ENCODE data around the gene SEZ6. TPM values are rescaled to one million over a fixed set of nuclear protein-coding genes. Genes with fewer than 3 reads are reported as not detected.
"Not testable (repeated sequence)": the region's sequence is repeated elsewhere in the genome, so short reads cannot be mapped to it uniquely, and the experiment has no call there.

Gene SEZ6
- total RNA-seq, 3 donors from 2014 or later (not counting 1 experiment from before 2014, with no cell fraction given), result 0.33 to 1.4 (median 0.97) TPM

GRCh38 chr17:28937044-28937729, 68.6 kb downstream of the SEZ6 start:
- peaks cover 7% of the 10 kb centered on the region for H3K36me3 ChIP-seq (ENCODE audit: control insufficient read depth, insufficient read depth, low read length)
- intact Hi-C loops (cut with micrococcal nuclease), result no loop called here
- no peaks in the 10 kb centered on the region for H3K9me3 ChIP-seq (ENCODE audit: control insufficient read depth, insufficient read depth, low read length)
- peaks cover 63 to 69% of the 10 kb centered on the region in 2 donors for H3K4me1 Mint-ChIP-seq
- H3K27ac Mint-ChIP-seq, result peak overlapping the region; percentile 77
- TF ChIP-seq CTCF (IDR thresholded peaks at IDR 0.05), result no peak
- peaks cover 9% of the 10 kb centered on the region for H3K4me1 ChIP-seq (ENCODE audit: control insufficient read depth, insufficient read depth, low read length)
- peak overlapping the region; percentile 43 for H3K27ac ChIP-seq (ENCODE audit: low read length)
- H3K36me3 Mint-ChIP-seq, result no peaks in the 10 kb centered on the region
- no peak overlapping the region for H3K4me3 ChIP-seq (ENCODE audit: low read length)
- DNase-seq (no peak), ATAC-seq (peak; percentile 35 to 63 (median 37))
- H3K4me3 Mint-ChIP-seq, result no peak overlapping the region
- H3K27me3 ChIP-seq (ENCODE audit: control insufficient read depth, insufficient read depth, low read length), result no peaks in the 10 kb centered on the region
- no peaks in the 10 kb centered on the region for H3K9me3 Mint-ChIP-seq
- WGBS (ENCODE audit: insufficient coverage), result 69% methylated on average over 4 of the region's 5 CpGs
- H3K27me3 Mint-ChIP-seq (ENCODE audit: low read depth in 2 of 2), result no peaks in the 10 kb centered on the region

GRCh38 chr17:28935744-28936460, 69.9 kb downstream of the SEZ6 start:
- Mint-ChIP-seq H3K9me3 (no peaks in the 10 kb centered on the region), H3K27ac (peak overlapping the region; percentile 77), H3K4me1 (peaks cover 56 to 57% of the 10 kb centered on the region in 2 donors), H3K27me3 (ENCODE audit: low read depth in 2 of 2) (no peaks in the 10 kb centered on the region), H3K36me3 (no peaks in the 10 kb centered on the region), H3K4me3 (no peak overlapping the region)
- no peak for TF ChIP-seq CTCF (IDR thresholded peaks at IDR 0.05)
- no peak for ATAC-seq
- Histone ChIP-seq H3K9me3 (ENCODE audit: control insufficient read depth, insufficient read depth, low read length) (no peaks in the 10 kb centered on the region), H3K27ac (ENCODE audit: low read length) (no peak overlapping the region), H3K4me1 (ENCODE audit: control insufficient read depth, insufficient read depth, low read length) (peaks cover 9% of the 10 kb centered on the region), H3K36me3 (ENCODE audit: control insufficient read depth, insufficient read depth, low read length) (peaks cover 4% of the 10 kb centered on the region), H3K4me3 (ENCODE audit: low read length) (no peak overlapping the region), H3K27me3 (ENCODE audit: control insufficient read depth, insufficient read depth, low read length) (no peaks in the 10 kb centered on the region)
- DNase-seq, result no peak
- WGBS (ENCODE audit: insufficient coverage), result 98% methylated on average over 4 of the region's 8 CpGs
- intact Hi-C loops (cut with micrococcal nuclease), result no loop called here

- H3K27me3 ChIP-seq (ENCODE audit: control insufficient read depth, insufficient read depth, low read length); H3K9me3 ChIP-seq (ENCODE audit: control insufficient read depth, insufficient read depth, low read length); H3K4me1 ChIP-seq (ENCODE audit: control insufficient read depth, insufficient read depth, low read length); ATAC-seq; H3K27ac ChIP-seq (ENCODE audit: low read length); H3K27me3 Mint-ChIP-seq (ENCODE audit: low read depth in 2 of 2); H3K9me3 Mint-ChIP-seq; H3K36me3 ChIP-seq (ENCODE audit: control insufficient read depth, insufficient read depth, low read length); H3K4me3 Mint-ChIP-seq; H3K4me3 ChIP-seq (ENCODE audit: low read length); DNase-seq; intact Hi-C loops (cut with micrococcal nuclease); H3K36me3 Mint-ChIP-seq: not testable (repeated sequence)
- Mint-ChIP-seq H3K27ac (peak overlapping the region in 1 of 2 donors; percentile 56), H3K4me1 (peaks cover 52 to 54% of the 10 kb centered on the region in 2 donors)
- WGBS (ENCODE audit: insufficient coverage), result 99% methylated on average over 8 of the region's 8 CpGs
Measured at GRCh38 chr17:28934508-28934907, 71.3 kb downstream of the SEZ6 start.

- no peak for TF ChIP-seq CTCF (IDR thresholded peaks at IDR 0.05)
- no peak overlapping the region for H3K4me3 Mint-ChIP-seq
- no peaks in the 10 kb centered on the region for H3K36me3 Mint-ChIP-seq
- Histone ChIP-seq H3K4me1 (ENCODE audit: control insufficient read depth, insufficient read depth, low read length) (peaks cover 31% of the 10 kb centered on the region), H3K4me3 (ENCODE audit: low read length) (no peak overlapping the region), H3K9me3 (ENCODE audit: control insufficient read depth, insufficient read depth, low read length) (no peaks in the 10 kb centered on the region), H3K27ac (ENCODE audit: low read length) (no peak overlapping the region), H3K36me3 (ENCODE audit: control insufficient read depth, insufficient read depth, low read length) (peaks cover 3% of the 10 kb centered on the region), H3K27me3 (ENCODE audit: control insufficient read depth, insufficient read depth, low read length) (no peaks in the 10 kb centered on the region)
- DNase-seq, result no peak
- H3K4me1 Mint-ChIP-seq, result peaks cover 49 to 57% of the 10 kb centered on the region in 2 donors
- 96% methylated on average over 2 of the region's 2 CpGs for WGBS (ENCODE audit: insufficient coverage)
- no peak for ATAC-seq
- H3K27me3 Mint-ChIP-seq (ENCODE audit: low read depth in 2 of 2), result no peaks in the 10 kb centered on the region
- H3K9me3 Mint-ChIP-seq, result no peaks in the 10 kb centered on the region
- peak overlapping the region; percentile 85 to 100 for H3K27ac Mint-ChIP-seq
- intact Hi-C loops (cut with micrococcal nuclease), result loop anchor here (5.0 kb wide), 1 partner anchor 187 kb away; the partner anchor contains the start of gene TRAF4
Measured at GRCh38 chr17:28929787-28930186, 76.0 kb downstream of the SEZ6 start.
